Lower lobe of right lung (tissue), 2 donors: ENCODE results near the gene TBL2. TPM values are rescaled to one million over a fixed set of nuclear protein-coding genes. Genes with fewer than 3 reads are reported as not detected.
"Not testable (repeated sequence)": the region's sequence is repeated elsewhere in the genome, so short reads cannot be mapped to it uniquely, and the experiment has no call there.

Source experiments
- ATAC-seq, 2 donors: fragments of 200-7000 bp; cut with Tn5 transposase; one replicate each; pipeline ENCODE4 v1.9.1; 2020 to 2022; ENCODE audit warnings: mild to moderate bottlenecking in 2 of 2, moderate library complexity in 2 of 2
- DNase-seq: peaks from one replicate; pipeline ENCODE4 v3.0.0-alpha.2; 2020
- H3K27ac ChIP-seq: fragments of 200-600 bp; one replicate; pipeline ENCODE4 v1.8.0; 2022
- H3K27me3 ChIP-seq: fragments of 200-600 bp; one replicate; pipeline ENCODE4 v1.8.0; 2022; ENCODE audit warnings: low read depth
- H3K36me3 ChIP-seq: fragments of 200-600 bp; one replicate; pipeline ENCODE4 v1.8.0; 2022; ENCODE audit warnings: mild to moderate bottlenecking
- H3K4me1 ChIP-seq: fragments of 200-600 bp; one replicate; pipeline ENCODE4 v1.8.0; 2022
- H3K4me3 ChIP-seq: fragments of 200-600 bp; one replicate; pipeline ENCODE4 v1.8.0; 2022; ENCODE audit warnings: mild to moderate bottlenecking
- H3K9me3 ChIP-seq: fragments of 200-600 bp; one replicate; pipeline ENCODE4 v1.8.0; 2022
- CTCF ChIP-seq: fragments of 200-600 bp; IDR thresholded peaks from one replicate; pipeline ENCODE4 v1.8.0; 2022; ENCODE audit warnings: antibody characterized with exemption, mild to moderate bottlenecking
- intact Hi-C: fragments of 100-400 bp; cut with DNase I; formaldehyde crosslinking; loops from one replicate; pipeline ENCODE4 v1.11.0; 2022
- total RNA-seq: library from RNA; stranded (reverse); fragmentation: NEBNext Ultra II Directional; extraction: Animal tissue kit (Norgen Biotek cat#: 25700); gene quantifications from one replicate; pipeline ENCODE4 v1.2.1, GENCODE V29; 2021
- donor health status: DM: no; HTN: yes; CAD: no; lungs with severe emphysema.

Gene TBL2
- total RNA-seq, 1 donor from 2014 or later: 27.9 TPM

- DNase-seq: peak; percentile 55
Measured at GRCh38 chr7:73622909-73623797, 44.8 kb upstream of the TBL2 start.

DNA sequence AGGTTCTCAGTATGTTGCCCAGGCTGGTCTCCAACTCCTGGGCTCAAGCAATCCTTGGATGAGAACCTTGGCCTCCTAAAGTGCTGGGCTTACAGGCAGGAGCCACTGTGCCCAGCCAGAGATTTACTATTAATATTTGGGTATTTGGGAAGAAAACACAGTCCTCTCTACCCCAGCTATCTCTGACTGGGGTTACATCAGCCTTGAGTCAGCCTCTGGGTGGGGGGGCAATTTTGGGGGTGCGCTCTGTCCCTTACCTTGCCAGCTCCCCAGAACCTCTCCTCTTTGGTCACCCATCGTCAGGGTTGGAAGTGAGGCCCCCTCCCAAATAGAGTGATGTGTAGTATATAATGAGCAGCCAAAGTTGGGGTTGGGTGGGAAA, 44.1 kb upstream of the TBL2 start:
- no peak for ATAC-seq
- no peak for TF ChIP-seq CTCF

More at GRCh38 chr7:73622909-73623797, 44.8 kb upstream of the TBL2 start:
- TF ChIP-seq CTCF: no peak
- Histone ChIP-seq H3K4me1 (peaks cover 22% of the 10 kb centered on the region), H3K27ac (no peak overlapping the region), H3K9me3 (no peaks in the 10 kb centered on the region), H3K36me3 (no peaks in the 10 kb centered on the region), H3K4me3 (peak overlapping the region; percentile 60), H3K27me3 (peaks cover 51% of the 10 kb centered on the region)
- ATAC-seq: peak; percentile 28 to 39
- intact Hi-C loops: no loop called here

GRCh38 chr7:73621168-73622063, 43.0 kb upstream of the TBL2 start:
- Histone ChIP-seq H3K36me3 (no peaks in the 10 kb centered on the region), H3K4me3 (no peak overlapping the region), H3K9me3 (no peaks in the 10 kb centered on the region), H3K27me3 (peaks cover 40% of the 10 kb centered on the region), H3K4me1 (peaks cover 22% of the 10 kb centered on the region), H3K27ac (no peak overlapping the region)
- DNase-seq (no peak), ATAC-seq (no peak)
- intact Hi-C loops: no loop called here
- no peak for TF ChIP-seq CTCF

More for the DNA sequence above, 44.1 kb upstream of the TBL2 start:
- Histone ChIP-seq H3K4me1 (peaks cover 22% of the 10 kb centered on the region), H3K4me3 (peak overlapping the region; percentile 60), H3K27me3 (peaks cover 45% of the 10 kb centered on the region), H3K9me3 (no peaks in the 10 kb centered on the region), H3K36me3 (no peaks in the 10 kb centered on the region), H3K27ac (no peak overlapping the region)
- intact Hi-C loops: no loop called here
- DNase-seq: no peak

DNA sequence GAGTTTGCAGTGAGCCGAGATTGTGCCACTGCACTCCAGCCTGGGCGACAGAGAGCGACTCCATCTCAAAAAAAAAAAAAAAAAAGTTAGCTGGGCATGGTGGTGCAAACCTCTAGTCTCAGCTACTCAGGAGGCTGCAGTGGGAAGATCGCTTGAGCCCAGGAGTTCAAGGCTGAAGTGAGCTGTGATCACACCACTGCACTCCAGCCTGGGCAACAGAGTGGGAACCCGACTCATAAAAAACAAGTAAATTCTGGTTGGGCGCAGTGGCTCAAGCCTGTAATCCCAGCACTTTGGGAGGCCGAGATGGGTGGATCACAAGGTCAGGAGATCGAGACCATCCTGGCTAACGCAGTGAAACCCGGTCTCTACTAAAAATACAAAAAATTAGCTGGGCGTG, 41.0 kb upstream of the TBL2 start:
- H3K27ac ChIP-seq, H3K36me3 ChIP-seq, H3K4me3 ChIP-seq, DNase-seq, intact Hi-C loops, ATAC-seq, H3K9me3 ChIP-seq: not testable (repeated sequence)
- Histone ChIP-seq H3K27me3 (peaks cover 34% of the 10 kb centered on the region), H3K4me1 (peaks cover 19% of the 10 kb centered on the region)

- intact Hi-C loops: no loop called here
- ATAC-seq: no peak
- Histone ChIP-seq H3K27me3 (peaks cover 33% of the 10 kb centered on the region), H3K36me3 (no peaks in the 10 kb centered on the region), H3K4me1 (peaks cover 11% of the 10 kb centered on the region), H3K4me3 (no peak overlapping the region), H3K27ac (no peak overlapping the region), H3K9me3 (no peaks in the 10 kb centered on the region)
- DNase-seq: no peak
- TF ChIP-seq CTCF: no peak
Measured at GRCh38 chr7:73618538-73618937, 40.2 kb upstream of the TBL2 start.

DNA sequence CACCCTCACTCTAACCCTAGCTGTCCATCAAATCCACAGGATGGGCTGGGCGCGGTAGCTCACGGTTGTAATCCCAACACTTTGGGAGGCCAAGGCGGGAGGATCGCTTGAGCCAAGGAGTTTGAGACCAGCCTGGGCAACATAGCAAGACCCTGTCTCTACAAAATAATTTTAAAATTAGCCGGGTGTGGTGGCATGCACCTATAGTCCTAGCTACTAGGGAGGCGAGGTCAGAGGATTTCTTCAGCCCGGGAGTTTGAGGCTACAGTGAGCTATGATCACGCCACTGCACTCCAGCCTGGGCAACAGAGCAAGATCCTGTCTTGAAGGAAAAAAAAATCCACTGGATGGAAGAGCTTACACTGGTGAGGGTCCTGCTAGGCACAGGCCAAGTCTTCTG, 39.1 kb upstream of the TBL2 start:
- H3K27ac ChIP-seq, H3K4me1 ChIP-seq, ATAC-seq, DNase-seq, intact Hi-C loops, H3K36me3 ChIP-seq, H3K9me3 ChIP-seq, H3K4me3 ChIP-seq: not testable (repeated sequence)
- H3K27me3 ChIP-seq: peaks cover 31% of the 10 kb centered on the region
